GM12801 (cell line): Measurements from ENCODE around the gene SMYD2.

Experiments used
- CTCF ChIP-seq: IDR thresholded peaks from one replicate; pipeline ENCODE4 v1.5.1; 2011; ENCODE audit warnings: control low read depth; ENCODE audit not compliant: insufficient read length; ENCODE audit errors: extremely low read depth

The SMYD2 gene

GRCh38 chr1:214377886-214378285, 96.9 kb downstream of the SMYD2 start:
- no peak for TF ChIP-seq CTCF

DNA sequence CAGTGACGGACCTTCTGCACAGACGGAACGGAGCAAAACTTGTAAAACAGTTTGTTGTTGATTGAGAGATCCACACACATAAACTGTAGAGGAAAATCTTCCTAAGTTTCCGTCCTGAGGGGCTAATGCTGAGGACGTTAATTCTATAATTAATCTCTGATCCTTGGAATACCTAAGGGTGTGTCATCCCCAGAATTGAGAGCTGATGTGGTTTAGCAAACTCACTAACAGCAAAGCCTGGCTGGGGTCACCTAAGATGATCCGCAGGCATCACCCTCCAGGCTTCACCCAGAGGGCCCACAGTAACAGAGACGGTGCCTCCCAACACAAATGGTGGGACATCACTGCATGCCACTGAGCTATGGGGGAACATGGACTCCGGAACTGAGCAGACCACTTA, 97.5 kb downstream of the SMYD2 start:
- TF ChIP-seq CTCF, result no peak

GRCh38 chr1:214379236-214379970, 98.4 kb downstream of the SMYD2 start:
- TF ChIP-seq CTCF, result no peak

DNA sequence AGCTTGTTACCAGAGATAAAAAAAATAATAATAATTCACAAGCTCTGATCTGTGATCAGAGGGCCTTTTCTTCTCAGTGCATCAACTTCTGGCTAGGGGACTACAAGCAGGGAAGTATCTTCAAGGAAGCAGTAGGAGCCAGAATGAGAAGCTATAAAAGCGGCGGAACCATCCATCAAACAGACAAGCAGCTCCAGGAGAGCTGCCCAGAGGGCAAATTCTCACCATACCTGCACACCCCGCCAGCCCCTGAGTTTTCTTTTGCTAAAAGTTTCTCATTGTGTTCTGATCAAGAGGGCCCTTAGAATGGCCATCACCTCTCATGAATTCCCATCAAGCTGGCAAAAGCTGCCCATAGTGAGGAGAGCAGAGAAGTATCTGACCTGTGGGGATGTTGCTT, 99.4 kb downstream of the SMYD2 start:
- no peak for TF ChIP-seq CTCF

DNA sequence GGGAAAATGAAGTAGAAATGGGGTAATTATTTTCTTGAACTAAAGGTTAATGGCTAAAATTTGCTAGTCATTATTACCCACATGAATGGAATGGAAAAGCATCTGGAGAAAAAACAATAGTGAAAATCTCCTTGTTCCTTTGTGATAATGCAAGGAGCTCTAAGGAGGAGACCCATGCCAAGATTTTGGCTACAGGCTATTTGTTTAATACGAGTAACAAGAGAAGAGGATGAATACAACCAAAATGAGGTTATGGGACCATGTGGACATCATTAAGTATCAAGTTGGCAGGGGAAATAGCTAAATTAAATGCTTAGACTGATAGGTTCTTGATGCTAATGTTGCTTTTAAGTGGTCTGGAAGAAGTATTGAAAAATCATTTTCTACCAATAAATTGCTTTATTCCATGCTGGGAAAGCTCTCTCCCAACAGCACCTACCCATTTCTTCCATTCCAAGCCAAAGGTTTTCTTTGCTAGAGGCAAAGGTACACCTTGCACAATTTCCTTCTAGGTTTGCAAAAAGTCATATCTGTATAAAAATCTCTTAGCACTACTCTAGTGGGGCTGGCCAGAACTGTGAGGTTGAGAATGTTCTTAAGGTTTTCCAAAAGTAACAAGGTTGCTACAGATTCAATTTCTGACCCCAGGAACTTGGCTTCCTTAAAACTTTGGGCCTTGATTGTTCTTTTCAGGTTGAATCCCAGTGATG, 100.2 kb downstream of the SMYD2 start:
- TF ChIP-seq CTCF, result no peak

- TF ChIP-seq CTCF, result no peak
Measured at GRCh38 chr1:214383381-214384372, 102.7 kb downstream of the SMYD2 start.
